Panc1 (cell line): Measurements from ENCODE around the gene BSND. TPM values are rescaled to one million over a fixed set of nuclear protein-coding genes. Genes with fewer than 3 reads are reported as not detected.

Experiments
- ATAC-seq: fragments of 200-7000 bp; cut with Tn5 transposase; 2 replicates; pipeline ENCODE4 v1.9.1; 2020; ENCODE audit warnings: mild to moderate bottlenecking, moderate library complexity
- BruUV-seq: library from RNA; stranded (reverse); fragments of 400-500 nt; replicated peaks from 2 replicates; lab custom pipeline; 2021; lab: Mats Ljungman, UMichigan
- CTCF ChIA-PET: fragments of 300-600 bp; sonication (Branson Sonifier 250); formaldehyde crosslinking; loops from one replicate; lab custom pipeline; 2022; ENCODE audit warnings: antibody characterized with exemption; lab: Charles Lee
- POLR2A ChIA-PET: fragments of 300-600 bp; sonication (Branson Sonifier 250); formaldehyde crosslinking; loops from one replicate; lab custom pipeline; 2022; ENCODE audit warnings: antibody characterized with exemption; lab: Charles Lee
- DNase-seq: peaks from one replicate; pipeline ENCODE4 v3.0.0-alpha.2; 2010; ENCODE audit warnings: low read depth, low spot score
- H3K27ac ChIP-seq: 2 replicates; pipeline ENCODE4 v1.5.1; 2011; ENCODE audit warnings: mild to moderate bottlenecking, low read length, inconsistent platforms
- H3K27me3 ChIP-seq: fragments of 200-500 bp; sonication (Bioruptor generic); 2 replicates; pipeline ENCODE4 v1.6.0; 2014; ENCODE audit warnings: low read length, inconsistent platforms; ENCODE audit not compliant: control insufficient read depth, insufficient read depth
- H3K36me3 ChIP-seq: fragments of 200-500 bp; sonication (Bioruptor generic); 2 replicates; pipeline ENCODE4 v1.5.1; 2014; ENCODE audit warnings: inconsistent platforms, mild to moderate bottlenecking, low read length, moderate library complexity; ENCODE audit not compliant: control insufficient read depth, insufficient read depth
- H3K4me1 ChIP-seq: 2 replicates; pipeline ENCODE4 v1.5.1; 2011; ENCODE audit warnings: inconsistent platforms, mild to moderate bottlenecking, low read length, moderate library complexity; ENCODE audit not compliant: control insufficient read depth, insufficient read depth
- H3K4me3 ChIP-seq, 2 experiments: 2 replicates each; pipeline ENCODE4 v1.5.1; 2011 to 2012; ENCODE audit warnings: low read depth in 2 of 2, low read length in 2 of 2, mild to moderate bottlenecking in 2 of 2, inconsistent platforms in 1 of 2, moderate library complexity in 1 of 2
- H3K9me3 ChIP-seq: fragments of 200-500 bp; sonication (Bioruptor generic); 2 replicates; pipeline ENCODE4 v1.5.1; 2014; ENCODE audit warnings: low read depth, mild to moderate bottlenecking, inconsistent platforms, low read length, moderate library complexity; ENCODE audit not compliant: control insufficient read depth, insufficient read depth
- POLR2AphosphoS5 ChIP-seq: IDR thresholded peaks from 2 replicates; pipeline ENCODE4 v1.6.1; 2012; ENCODE audit warnings: mild to moderate bottlenecking, low read depth, low read length, moderate library complexity
- SIN3A ChIP-seq: IDR thresholded peaks from 2 replicates; pipeline ENCODE4 v1.6.1; 2012; ENCODE audit warnings: low read depth, mild to moderate bottlenecking, low read length, moderate library complexity, borderline replicate concordance; ENCODE audit not compliant: insufficient read depth
- TCF7L2 ChIP-seq: IDR thresholded peaks from 2 replicates; pipeline ENCODE4 v1.6.1; 2011; ENCODE audit warnings: mild to moderate bottlenecking, low read depth, low read length, inconsistent platforms
- in situ Hi-C: cut with HindIII; loops from 2 replicates; pipeline ENCODE4 v1.10.0; 2016; ENCODE audit warnings: low sequenced_read_pairs, low pct_unique_long_range_greater_than_20kb
- intact Hi-C: fragments of 100-400 bp; cut with micrococcal nuclease; formaldehyde crosslinking; loops from one replicate; pipeline ENCODE4 v1.10.0; 2022; ENCODE audit not compliant: unreplicated experiment
- total RNA-seq: library from RNA; stranded (reverse); gene quantifications from one replicate; pipeline ENCODE4 v1.2.1, GENCODE V29; 2021; ENCODE audit not compliant: unreplicated experiment
- TF ChIP-seq, protein P1 (sequence below), 2 experiments: IDR thresholded peaks; 2 replicates each; pipeline ENCODE4 v1.6.1; 2011 to 2012; ENCODE audit warnings: low read depth in 2 of 2, control low read depth in 1 of 2, low read length in 1 of 2, mild to moderate bottlenecking in 1 of 2, moderate library complexity in 1 of 2; ENCODE audit not compliant: insufficient read depth in 1 of 2
- TF ChIP-seq, protein P2 (sequence below): fragments of 450-650 bp; IDR thresholded peaks from 2 replicates; pipeline ENCODE4 v1.5.1; 2017; ENCODE audit warnings: mild to moderate bottlenecking

BSND gene
- total RNA-seq, 1 experiment from 2014 or later, result not detected

DNA sequence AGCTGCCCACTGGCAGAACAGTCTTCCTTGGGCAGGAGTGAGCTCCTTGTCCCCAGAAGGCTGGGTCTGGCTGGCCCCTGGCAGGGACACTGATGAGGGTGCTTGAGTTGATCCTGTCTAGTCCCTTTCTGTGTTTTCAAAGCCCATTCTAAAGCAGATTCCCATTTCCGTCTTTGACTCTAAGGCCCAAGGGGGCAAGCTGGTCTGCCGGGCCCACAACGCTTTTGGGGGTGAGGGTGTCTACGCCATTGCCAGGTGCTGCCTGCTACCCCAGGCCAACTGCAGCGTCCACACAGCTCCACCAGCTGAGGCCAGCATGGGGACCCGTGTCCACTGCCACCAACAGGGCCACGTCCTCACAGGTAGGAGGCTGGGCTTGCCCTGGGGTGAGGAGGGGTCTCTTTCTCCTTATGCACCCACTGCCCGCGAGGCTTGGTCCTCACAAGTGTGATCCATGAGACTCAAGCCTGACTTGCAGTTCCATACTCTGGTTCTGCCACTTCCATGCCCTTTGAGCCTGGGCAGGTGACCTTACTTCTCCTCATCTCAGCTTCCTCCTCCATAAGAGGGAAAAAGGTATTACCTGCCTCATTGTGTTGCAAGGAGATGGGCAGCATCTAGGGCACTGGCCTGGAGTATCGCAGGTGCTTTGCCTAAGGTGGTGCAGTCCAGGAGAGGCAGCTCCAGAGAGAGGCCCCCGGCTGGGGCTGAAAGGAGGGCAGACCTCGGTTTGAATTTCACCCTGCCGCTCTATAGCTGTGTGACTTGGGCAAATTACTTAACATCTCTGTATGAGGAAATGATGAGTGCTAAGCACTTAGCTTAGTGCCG is 60.8 kb downstream of the BSND start:
- intact Hi-C loops (no loop called here), in situ Hi-C loops (no loop called here)
- Histone ChIP-seq H3K9me3 (no peaks in the 10 kb centered on the region), H3K27me3 (no peaks in the 10 kb centered on the region), H3K36me3 (no peaks in the 10 kb centered on the region), H3K4me3 (no peak overlapping the region), H3K4me1 (peaks cover 5% of the 10 kb centered on the region), H3K27ac (no peak overlapping the region)
- ATAC-seq (no peak), DNase-seq (no peak)
- BruUV-seq, result no TSS peak
- TF ChIP-seq SIN3A, result no peak
- POLR2A ChIA-PET, result no interaction called here
- CTCF ChIA-PET, result no interaction called here

DNA sequence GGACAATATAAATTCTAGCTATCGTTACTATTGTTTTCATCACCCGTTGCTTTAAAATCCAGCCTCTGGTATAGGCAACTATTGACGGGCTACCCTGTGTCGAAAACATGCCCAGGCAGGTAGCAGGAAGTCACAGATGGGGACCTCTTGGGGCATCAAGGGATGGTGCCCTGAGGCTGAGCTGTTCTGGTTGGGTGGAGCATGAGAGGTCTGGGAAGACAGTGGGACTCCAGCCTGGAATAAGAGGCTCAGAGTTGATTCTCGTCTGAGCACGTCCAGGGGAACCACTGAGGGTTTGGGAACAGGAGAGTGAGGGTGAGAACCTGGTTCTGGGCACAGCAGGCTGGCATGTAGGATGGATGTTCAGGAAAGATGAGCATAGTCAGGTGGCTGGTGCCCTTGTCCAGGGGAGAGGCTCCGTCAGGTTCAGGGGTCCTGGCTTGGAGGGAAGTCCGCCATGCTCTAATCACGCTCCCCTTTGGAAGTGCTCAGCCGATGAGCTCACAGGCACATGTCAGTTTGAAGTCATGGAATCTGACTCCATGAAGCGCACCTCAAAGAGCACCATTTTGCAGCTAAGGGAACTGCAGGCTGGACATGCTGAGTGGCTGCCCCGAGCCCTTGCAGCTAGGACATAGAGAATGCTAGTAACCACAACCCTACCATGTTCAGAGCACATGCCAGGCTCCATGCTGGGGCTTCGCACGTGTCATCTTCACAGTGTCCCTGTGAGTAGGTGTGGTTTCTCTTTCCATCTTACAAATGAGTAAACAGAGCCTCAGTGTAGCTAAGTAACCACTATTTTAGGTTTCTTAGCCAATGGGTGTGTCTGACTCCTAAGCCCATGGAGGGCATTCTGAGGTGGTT is 61.6 kb downstream of the BSND start:
- TF ChIP-seq, protein P1, sequence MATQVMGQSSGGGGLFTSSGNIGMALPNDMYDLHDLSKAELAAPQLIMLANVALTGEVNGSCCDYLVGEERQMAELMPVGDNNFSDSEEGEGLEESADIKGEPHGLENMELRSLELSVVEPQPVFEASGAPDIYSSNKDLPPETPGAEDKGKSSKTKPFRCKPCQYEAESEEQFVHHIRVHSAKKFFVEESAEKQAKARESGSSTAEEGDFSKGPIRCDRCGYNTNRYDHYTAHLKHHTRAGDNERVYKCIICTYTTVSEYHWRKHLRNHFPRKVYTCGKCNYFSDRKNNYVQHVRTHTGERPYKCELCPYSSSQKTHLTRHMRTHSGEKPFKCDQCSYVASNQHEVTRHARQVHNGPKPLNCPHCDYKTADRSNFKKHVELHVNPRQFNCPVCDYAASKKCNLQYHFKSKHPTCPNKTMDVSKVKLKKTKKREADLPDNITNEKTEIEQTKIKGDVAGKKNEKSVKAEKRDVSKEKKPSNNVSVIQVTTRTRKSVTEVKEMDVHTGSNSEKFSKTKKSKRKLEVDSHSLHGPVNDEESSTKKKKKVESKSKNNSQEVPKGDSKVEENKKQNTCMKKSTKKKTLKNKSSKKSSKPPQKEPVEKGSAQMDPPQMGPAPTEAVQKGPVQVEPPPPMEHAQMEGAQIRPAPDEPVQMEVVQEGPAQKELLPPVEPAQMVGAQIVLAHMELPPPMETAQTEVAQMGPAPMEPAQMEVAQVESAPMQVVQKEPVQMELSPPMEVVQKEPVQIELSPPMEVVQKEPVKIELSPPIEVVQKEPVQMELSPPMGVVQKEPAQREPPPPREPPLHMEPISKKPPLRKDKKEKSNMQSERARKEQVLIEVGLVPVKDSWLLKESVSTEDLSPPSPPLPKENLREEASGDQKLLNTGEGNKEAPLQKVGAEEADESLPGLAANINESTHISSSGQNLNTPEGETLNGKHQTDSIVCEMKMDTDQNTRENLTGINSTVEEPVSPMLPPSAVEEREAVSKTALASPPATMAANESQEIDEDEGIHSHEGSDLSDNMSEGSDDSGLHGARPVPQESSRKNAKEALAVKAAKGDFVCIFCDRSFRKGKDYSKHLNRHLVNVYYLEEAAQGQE (IDR thresholded peaks at IDR 0.05; ENCODE audit: insufficient read depth in 1 of 2, low read depth in 2 of 2, low read length in 1 of 2), result no peak
- TF ChIP-seq, protein P2, sequence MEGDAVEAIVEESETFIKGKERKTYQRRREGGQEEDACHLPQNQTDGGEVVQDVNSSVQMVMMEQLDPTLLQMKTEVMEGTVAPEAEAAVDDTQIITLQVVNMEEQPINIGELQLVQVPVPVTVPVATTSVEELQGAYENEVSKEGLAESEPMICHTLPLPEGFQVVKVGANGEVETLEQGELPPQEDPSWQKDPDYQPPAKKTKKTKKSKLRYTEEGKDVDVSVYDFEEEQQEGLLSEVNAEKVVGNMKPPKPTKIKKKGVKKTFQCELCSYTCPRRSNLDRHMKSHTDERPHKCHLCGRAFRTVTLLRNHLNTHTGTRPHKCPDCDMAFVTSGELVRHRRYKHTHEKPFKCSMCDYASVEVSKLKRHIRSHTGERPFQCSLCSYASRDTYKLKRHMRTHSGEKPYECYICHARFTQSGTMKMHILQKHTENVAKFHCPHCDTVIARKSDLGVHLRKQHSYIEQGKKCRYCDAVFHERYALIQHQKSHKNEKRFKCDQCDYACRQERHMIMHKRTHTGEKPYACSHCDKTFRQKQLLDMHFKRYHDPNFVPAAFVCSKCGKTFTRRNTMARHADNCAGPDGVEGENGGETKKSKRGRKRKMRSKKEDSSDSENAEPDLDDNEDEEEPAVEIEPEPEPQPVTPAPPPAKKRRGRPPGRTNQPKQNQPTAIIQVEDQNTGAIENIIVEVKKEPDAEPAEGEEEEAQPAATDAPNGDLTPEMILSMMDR, result no peak
- no peak for TF ChIP-seq POLR2AphosphoS5
- TF ChIP-seq TCF7L2, result no peak
- no peak for TF ChIP-seq SIN3A
- Histone ChIP-seq H3K9me3 (no peaks in the 10 kb centered on the region), H3K36me3 (no peaks in the 10 kb centered on the region), H3K4me3 (no peak overlapping the region), H3K4me1 (peaks cover 13% of the 10 kb centered on the region), H3K27me3 (no peaks in the 10 kb centered on the region), H3K27ac (no peak overlapping the region)
- in situ Hi-C loops (no loop called here), intact Hi-C loops (no loop called here)
- CTCF ChIA-PET, result interaction anchor here (0.6 kb wide), 1 partner anchor 179 kb away, joined by 5 read pairs; no protein-coding TSS in a partner anchor
- POLR2A ChIA-PET, result no interaction called here
- no TSS peak for BruUV-seq
- DNase-seq (no peak), ATAC-seq (no peak)
